Stimulated activated CD4-positive, alpha-beta T cell treated with anti-CD3 and anti-CD28 coated beads, Interleukin-4, amount 100 ng/mL, for 1 hour (primary cell): ENCODE measurements around the gene SPR.

Source experiments
- DNase-seq: peaks from one replicate; pipeline ENCODE4 v3.0.0-alpha.2; 2020

SPR gene

GRCh38 chr2:72916743-72917137 is 29.5 kb downstream of the SPR start:
- no peak for DNase-seq

GRCh38 chr2:72917138-72917876 is 30.1 kb downstream of the SPR start, which contains the start of gene EMX1:
TSS of gene EMX1 (plus strand) at chr2:72917519. CDS start at chr2:72917853, 334 bp downstream.
- peak; percentile 64 for DNase-seq

GRCh38 chr2:72917877-72918553 is 30.8 kb downstream of the SPR start:
- no peak for DNase-seq

GRCh38 chr2:72919414-72920317 is 32.5 kb downstream of the SPR start:
- DNase-seq, result no peak

- peak; percentile 46 for DNase-seq
These were observed 33.3 kb downstream of the SPR start for GRCh38 chr2:72920318-72921087.

- no peak for DNase-seq
These were observed 34.1 kb downstream of the SPR start for GRCh38 chr2:72921088-72921851.

GRCh38 chr2:72921853-72922252 is 34.6 kb downstream of the SPR start:
- DNase-seq, result no peak

- peak; percentile 10 for DNase-seq
These were observed 36.7 kb downstream of the SPR start for GRCh38 chr2:72923833-72924352.

- no peak for DNase-seq
These were observed 37.4 kb downstream of the SPR start for GRCh38 chr2:72924353-72925240.

- DNase-seq, result no peak
These were observed 38.2 kb downstream of the SPR start for GRCh38 chr2:72925328-72925943.

- no peak for DNase-seq
These were observed 39.2 kb downstream of the SPR start for GRCh38 chr2:72926368-72926767.

GRCh38 chr2:72926811-72927465 is 39.7 kb downstream of the SPR start:
- DNase-seq, result no peak

GRCh38 chr2:72927619-72928550 is 40.7 kb downstream of the SPR start:
- no peak for DNase-seq

- no peak for DNase-seq
These were observed 41.8 kb downstream of the SPR start for GRCh38 chr2:72929010-72929409.

- no peak for DNase-seq
These were observed 44.2 kb downstream of the SPR start for GRCh38 chr2:72931280-72931910.

- DNase-seq, result no peak
These were observed 45.0 kb downstream of the SPR start for GRCh38 chr2:72932045-72932740.

GRCh38 chr2:72932805-72933204 is 45.6 kb downstream of the SPR start:
- no peak for DNase-seq
